Cardiac muscle cell (in vitro differentiated cells and primary cell): Measurements from ENCODE around the gene CHST5. TPM values are rescaled to one million over a fixed set of nuclear protein-coding genes. Genes with fewer than 3 reads are reported as not detected.

Experiments used
- DNase-seq, 2 donors: peaks; one replicate each; pipeline versions ENCODE4 v3.0.0 to v3.0.0-alpha.2; 2010 to 2017; ENCODE audit warnings: low read depth in 1 of 2, low spot score in 1 of 2
- H3K27ac ChIP-seq: fragments of 200-600 bp; sonication (generic); 2 replicates; pipeline ENCODE4 v1.5.1; 2016
- H3K27me3 ChIP-seq: fragments of 200-600 bp; sonication (generic); 2 replicates; pipeline ENCODE4 v1.6.0; 2016; ENCODE audit warnings: control low read depth
- H3K36me3 ChIP-seq: fragments of 200-600 bp; sonication (generic); 2 replicates; pipeline ENCODE4 v1.5.1; 2016; ENCODE audit warnings: control low read depth
- H3K4me1 ChIP-seq: fragments of 200-600 bp; sonication (generic); 2 replicates; pipeline ENCODE4 v1.8.1; 2017; ENCODE audit warnings: low read depth, mild to moderate bottlenecking, mixed run types
- H3K4me3 ChIP-seq: fragments of 200-600 bp; sonication (generic); 2 replicates; pipeline ENCODE4 v1.5.1; 2016; ENCODE audit warnings: mild to moderate bottlenecking
- H3K9me3 ChIP-seq: fragments of 200-600 bp; sonication (generic); 2 replicates; pipeline ENCODE4 v1.5.1; 2017; ENCODE audit warnings: low read depth, mild to moderate bottlenecking, control low read depth
- polyA plus RNA-seq: library from polyadenylated mRNA; unstranded; fragments of >200 nt; fragmentation: Nextera tagmentation; extraction: Ambion mirVana; gene quantifications from 2 replicates; pipeline ENCODE4 v1.2.1, GENCODE V29; 2016
- total RNA-seq: library from RNA; depleted of rRNA; stranded (reverse); fragments of >200 nt; gene quantifications from 2 replicates; pipeline ENCODE4 v1.2.3, GENCODE V29; 2016
- TF ChIP-seq, protein P1 (sequence below): IDR thresholded peaks from 2 replicates; pipeline ENCODE4 v1.5.1; 2012; ENCODE audit warnings: low read depth, mild to moderate bottlenecking, low read length

Gene CHST5
- total and polyA plus RNA-seq, 2 experiments from 2014 or later = 0.66 TPM; not detected in 1

DNA sequence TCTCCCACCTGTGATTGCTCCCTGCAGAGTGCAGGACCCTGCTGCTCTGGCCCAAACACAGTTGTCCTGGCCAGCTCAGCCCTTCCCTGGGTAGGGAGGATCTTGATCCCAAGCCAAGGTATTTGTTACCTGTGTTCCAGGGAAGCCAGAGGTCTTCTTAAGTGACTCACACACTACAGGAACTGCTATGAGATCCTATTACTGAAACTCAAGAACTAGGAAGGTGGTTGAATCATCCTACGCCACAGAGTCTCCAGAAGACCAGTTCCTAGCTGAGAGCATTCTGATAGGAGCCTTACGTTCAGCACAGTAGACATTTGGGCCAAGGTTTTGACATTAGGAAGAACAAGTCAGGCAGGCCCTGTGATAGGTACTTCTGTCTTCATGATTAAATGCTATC, 52.7 kb downstream of the CHST5 start:
- no peak for DNase-seq
- H3K27ac ChIP-seq = no peak overlapping the region
- H3K9me3 ChIP-seq = no peaks in the 10 kb centered on the region
- TF ChIP-seq, protein P1, sequence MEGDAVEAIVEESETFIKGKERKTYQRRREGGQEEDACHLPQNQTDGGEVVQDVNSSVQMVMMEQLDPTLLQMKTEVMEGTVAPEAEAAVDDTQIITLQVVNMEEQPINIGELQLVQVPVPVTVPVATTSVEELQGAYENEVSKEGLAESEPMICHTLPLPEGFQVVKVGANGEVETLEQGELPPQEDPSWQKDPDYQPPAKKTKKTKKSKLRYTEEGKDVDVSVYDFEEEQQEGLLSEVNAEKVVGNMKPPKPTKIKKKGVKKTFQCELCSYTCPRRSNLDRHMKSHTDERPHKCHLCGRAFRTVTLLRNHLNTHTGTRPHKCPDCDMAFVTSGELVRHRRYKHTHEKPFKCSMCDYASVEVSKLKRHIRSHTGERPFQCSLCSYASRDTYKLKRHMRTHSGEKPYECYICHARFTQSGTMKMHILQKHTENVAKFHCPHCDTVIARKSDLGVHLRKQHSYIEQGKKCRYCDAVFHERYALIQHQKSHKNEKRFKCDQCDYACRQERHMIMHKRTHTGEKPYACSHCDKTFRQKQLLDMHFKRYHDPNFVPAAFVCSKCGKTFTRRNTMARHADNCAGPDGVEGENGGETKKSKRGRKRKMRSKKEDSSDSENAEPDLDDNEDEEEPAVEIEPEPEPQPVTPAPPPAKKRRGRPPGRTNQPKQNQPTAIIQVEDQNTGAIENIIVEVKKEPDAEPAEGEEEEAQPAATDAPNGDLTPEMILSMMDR = no peak
- H3K4me1 ChIP-seq = no peaks in the 10 kb centered on the region
- no peaks in the 10 kb centered on the region for H3K27me3 ChIP-seq
- no peaks in the 10 kb centered on the region for H3K36me3 ChIP-seq
- H3K4me3 ChIP-seq = no peak overlapping the region

DNA sequence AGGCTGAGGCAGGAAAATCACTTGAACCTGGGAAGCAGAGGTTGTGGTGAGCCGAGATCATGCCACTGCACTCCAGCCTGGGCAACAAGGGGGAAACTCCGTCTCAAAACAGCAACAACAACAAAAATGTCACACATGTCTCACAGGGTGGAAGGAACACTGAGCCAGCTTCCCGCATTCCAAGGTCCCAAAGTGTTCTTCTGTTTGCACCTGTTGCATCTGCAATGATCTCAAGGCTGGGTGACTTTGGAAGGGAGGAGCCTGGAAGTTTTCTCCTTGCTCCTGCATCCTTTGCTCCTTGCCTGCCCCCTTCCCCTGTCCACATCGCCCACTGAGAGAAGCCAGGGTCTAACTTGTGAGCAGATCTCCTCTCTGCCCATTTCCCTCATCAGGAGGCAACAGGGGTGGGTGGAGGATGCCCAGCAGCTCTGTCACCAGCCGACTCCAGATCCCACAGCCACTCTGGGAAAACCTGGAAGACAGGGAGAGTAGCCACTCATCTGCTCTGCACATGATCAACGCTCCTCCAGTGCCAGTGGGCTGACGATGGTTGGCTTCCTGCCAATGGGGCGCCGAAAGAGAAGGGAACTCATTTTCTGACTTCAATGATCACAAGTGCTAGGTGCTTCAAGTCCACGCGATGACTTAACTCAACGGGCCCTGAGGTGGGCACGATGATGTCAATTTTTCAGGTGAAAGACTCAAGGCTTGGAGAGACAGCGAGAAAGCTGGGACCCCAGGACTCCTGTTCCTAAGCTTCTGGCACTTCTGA, 53.3 kb downstream of the CHST5 start:
- Histone ChIP-seq H3K36me3 (no peaks in the 10 kb centered on the region), H3K27me3 (no peaks in the 10 kb centered on the region), H3K4me3 (no peak overlapping the region), H3K27ac (no peak overlapping the region), H3K4me1 (no peaks in the 10 kb centered on the region), H3K9me3 (no peaks in the 10 kb centered on the region)
- DNase-seq = no peak
- TF ChIP-seq, protein P1 = no peak

DNA sequence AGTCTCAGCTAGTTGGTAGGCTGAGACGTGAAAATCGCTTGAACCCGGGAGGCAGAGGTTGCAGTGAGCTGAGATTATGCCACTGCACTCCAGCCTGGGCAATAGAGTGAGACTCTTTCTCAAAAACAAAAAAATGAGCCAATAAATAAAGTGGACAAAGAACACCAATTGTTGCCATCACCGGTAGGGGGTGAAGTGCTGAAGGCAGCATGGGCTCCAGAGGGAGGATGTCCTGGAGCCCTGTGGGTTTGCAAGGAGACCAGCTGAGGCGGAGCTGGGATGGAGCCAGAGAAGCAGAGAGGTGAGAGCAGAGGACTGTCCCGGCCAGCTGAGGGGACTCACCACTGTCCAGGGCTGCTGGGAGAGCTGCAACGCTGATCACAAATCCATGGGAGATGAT, 54.4 kb downstream of the CHST5 start:
- TF ChIP-seq, protein P1 = no peak
- Histone ChIP-seq H3K4me1 (no peaks in the 10 kb centered on the region), H3K27ac (no peak overlapping the region), H3K36me3 (no peaks in the 10 kb centered on the region), H3K27me3 (no peaks in the 10 kb centered on the region), H3K4me3 (no peak overlapping the region), H3K9me3 (no peaks in the 10 kb centered on the region)
- DNase-seq = no peak

DNA sequence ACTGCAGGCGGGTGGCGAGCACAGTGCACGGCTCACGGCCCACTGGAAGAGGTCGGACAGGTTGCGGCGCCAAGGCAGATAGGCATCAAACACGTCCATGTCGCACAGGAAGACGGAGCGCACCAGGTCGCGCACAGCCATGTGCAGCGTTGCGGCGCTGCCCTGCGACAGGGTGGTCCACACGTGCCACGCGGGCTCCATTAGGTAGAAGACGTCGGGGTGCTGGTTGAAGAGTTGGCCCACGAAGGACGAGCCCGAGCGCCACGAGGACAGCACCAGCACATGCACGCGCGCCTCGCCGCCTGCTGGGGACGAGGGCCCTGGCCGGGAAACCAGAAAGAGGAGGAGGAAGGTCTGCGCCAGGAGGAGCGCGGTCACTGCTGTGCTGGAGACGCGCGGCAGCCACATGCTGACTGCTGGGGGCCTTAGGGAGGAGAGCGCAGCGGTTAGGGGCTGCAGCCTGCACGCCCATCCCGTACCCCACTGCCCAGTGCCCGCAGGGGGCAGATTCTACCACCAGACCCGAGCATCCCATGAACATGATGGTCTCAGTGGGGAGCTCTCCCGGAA, 56.4 kb downstream of the CHST5 start:
- TF ChIP-seq, protein P1 = no peak
- DNase-seq = no peak

More for the DNA sequence above, 56.4 kb downstream of the CHST5 start:
- no peaks in the 10 kb centered on the region for H3K4me1 ChIP-seq
- H3K36me3 ChIP-seq = no peaks in the 10 kb centered on the region
- no peaks in the 10 kb centered on the region for H3K27me3 ChIP-seq
- no peaks in the 10 kb centered on the region for H3K9me3 ChIP-seq
- no peak overlapping the region for H3K27ac ChIP-seq
- H3K4me3 ChIP-seq = no peak overlapping the region

Other genes starting within 250 kb of the CHST5 start
- gene CFDP1, start 102.6 kb downstream of the CHST5 start, total RNA-seq = 78.1 and 103 TPM in 2 replicates
- gene CFDP1, start 102.6 kb downstream of the CHST5 start, polyA plus RNA-seq = 114 and 116 TPM in 2 replicates
- gene TMEM170A, start 71.4 kb downstream of the CHST5 start, total RNA-seq = 14.5 and 29.0 TPM in 2 replicates
- gene TMEM170A, start 71.4 kb downstream of the CHST5 start, polyA plus RNA-seq = 22.7 and 27.2 TPM in 2 replicates
- gene CHST6, start 40.7 kb downstream of the CHST5 start, total RNA-seq = 3.2 and 3.8 TPM in 2 replicates
- 0.10 and 1.2 TPM in 2 replicates for gene CHST6, start 40.7 kb downstream of the CHST5 start, polyA plus RNA-seq
- 17.1 and 23.7 TPM in 2 replicates for gene TMEM231, start 20.1 kb upstream of the CHST5 start, total RNA-seq
- 20.3 and 21.5 TPM in 2 replicates for gene TMEM231, start 20.1 kb upstream of the CHST5 start, polyA plus RNA-seq
- gene GABARAPL2, start 30.3 kb upstream of the CHST5 start, total RNA-seq = 125 and 139 TPM in 2 replicates
- gene GABARAPL2, start 30.3 kb upstream of the CHST5 start, polyA plus RNA-seq = 426 and 456 TPM in 2 replicates
- 52.4 and 66.1 TPM in 2 replicates for gene ADAT1, start 87.2 kb upstream of the CHST5 start, total RNA-seq
- 21.6 and 23.3 TPM in 2 replicates for gene ADAT1, start 87.2 kb upstream of the CHST5 start, polyA plus RNA-seq
- 106 and 114 TPM in 2 replicates for gene KARS1, start 111.6 kb upstream of the CHST5 start, total RNA-seq
- 132 and 160 TPM in 2 replicates for gene KARS1, start 111.6 kb upstream of the CHST5 start, polyA plus RNA-seq
- gene TERF2IP, start 111.7 kb upstream of the CHST5 start, total RNA-seq = 45.3 and 79.8 TPM in 2 replicates
- gene TERF2IP, start 111.7 kb upstream of the CHST5 start, polyA plus RNA-seq = 66.6 and 85.1 TPM in 2 replicates
- not detected in 2 replicates for gene CPHXL2, start 140.9 kb upstream of the CHST5 start, total RNA-seq
- 0.70 TPM in 1 of 2 replicates, not detected in the other for gene CPHXL2, start 140.9 kb upstream of the CHST5 start, polyA plus RNA-seq
- gene DUXB, start 165.4 kb upstream of the CHST5 start, total RNA-seq = not detected in 2 replicates
- 0.37 TPM in 1 of 2 replicates, not detected in the other for gene DUXB, start 165.4 kb upstream of the CHST5 start, polyA plus RNA-seq
- not detected in 2 replicates for gene CPHXL, start 190.4 kb upstream of the CHST5 start, total RNA-seq
- gene CPHXL, start 190.4 kb upstream of the CHST5 start, polyA plus RNA-seq = 0.37 TPM in 1 of 2 replicates, not detected in the other